CD4-positive, CD25-positive, alpha-beta regulatory T cell (primary cell): Measurements from ENCODE around the gene MRPL12. TPM values are rescaled to one million over a fixed set of nuclear protein-coding genes. Genes with fewer than 3 reads are reported as not detected.

Experiments used
- ATAC-seq, 2 donors: fragments of 150-1000 bp; cut with Tn5 transposase; one replicate each; pipeline ENCODE4 v1.10.0; 2021; ENCODE audit warnings: low read depth in 2 of 2, moderate number of reproducible peaks in 2 of 2, moderate library complexity in 1 of 2
- DNase-seq, 3 donors: peaks; one replicate each; pipeline versions ENCODE4 v3.0.0 to v3.0.0-alpha.2; 2012 to 2022; ENCODE audit warnings: mixed read lengths in 1 of 3
- H3K27ac ChIP-seq: one replicate; pipeline ENCODE4 v1.7.0; 2013; ENCODE audit warnings: mild to moderate bottlenecking, low read length; ENCODE audit not compliant: insufficient read depth, poor library complexity, severe bottlenecking
- H3K27me3 ChIP-seq: one replicate; pipeline ENCODE4 v1.7.0; 2013; ENCODE audit warnings: low read length; ENCODE audit not compliant: control insufficient read depth, insufficient read depth
- H3K36me3 ChIP-seq: one replicate; pipeline ENCODE4 v1.7.0; 2013; ENCODE audit warnings: mild to moderate bottlenecking, low read length, moderate library complexity; ENCODE audit not compliant: control insufficient read depth, insufficient read depth
- H3K4me1 ChIP-seq: 2 replicates; pipeline ENCODE4 v1.7.0; 2013; ENCODE audit warnings: mild to moderate bottlenecking, low read length; ENCODE audit not compliant: insufficient read depth, control insufficient read depth, poor library complexity, severe bottlenecking
- H3K4me3 ChIP-seq: one replicate; pipeline ENCODE4 v1.7.0; 2013; ENCODE audit warnings: low read depth, mild to moderate bottlenecking, low read length, moderate library complexity
- H3K9me3 ChIP-seq, 2 experiments: 1 replicate in 1 of 2; 2 replicates in 1 of 2; pipeline ENCODE4 v1.7.0; 2013; ENCODE audit warnings: low read length in 2 of 2, mild to moderate bottlenecking in 1 of 2, moderate library complexity in 1 of 2; ENCODE audit not compliant: control insufficient read depth in 2 of 2
- H3K27ac Mint-ChIP-seq, 3 donors: one replicate each; pipeline ENCODE4 v1.8.0; 2020 to 2022; ENCODE audit warnings: mild to moderate bottlenecking in 3 of 3, mixed read lengths in 3 of 3, moderate library complexity in 2 of 3
- H3K27me3 Mint-ChIP-seq: one replicate; pipeline ENCODE4 v1.8.0; 2022; ENCODE audit warnings: mild to moderate bottlenecking, mixed read lengths
- H3K36me3 Mint-ChIP-seq: one replicate; pipeline ENCODE4 v1.8.0; 2020; ENCODE audit warnings: mixed read lengths
- H3K4me1 Mint-ChIP-seq, 4 donors: one replicate each; pipeline ENCODE4 v1.8.0; 2020 to 2022; ENCODE audit warnings: mixed read lengths in 4 of 4, mild to moderate bottlenecking in 1 of 4
- H3K4me3 Mint-ChIP-seq, 4 donors: one replicate each; pipeline ENCODE4 v1.8.0; 2020 to 2022; ENCODE audit warnings: mild to moderate bottlenecking in 4 of 4, mixed read lengths in 4 of 4, moderate library complexity in 3 of 4
- H3K9me3 Mint-ChIP-seq, 7 donors: one replicate each; pipeline ENCODE4 v1.8.0; 2020 to 2022; ENCODE audit warnings: mixed read lengths in 7 of 7, mild to moderate bottlenecking in 3 of 7, moderate library complexity in 2 of 7
- polyA plus RNA-seq, 4 donors: library from polyadenylated mRNA; unstranded; fragments of 300-500 nt; fragmentation: Illumina TruSeq; gene quantifications; one replicate each; pipeline ENCODE4 v1.2.3, GENCODE V29; 2021
- total RNA-seq: library from RNA; stranded (reverse); gene quantifications from one replicate; pipeline ENCODE4 v1.2.3, GENCODE V29; 2022

Gene MRPL12
- total and polyA plus RNA-seq, 5 donors from 2014 or later = 18.5 to 49.2 (median 45.4) TPM

DNA sequence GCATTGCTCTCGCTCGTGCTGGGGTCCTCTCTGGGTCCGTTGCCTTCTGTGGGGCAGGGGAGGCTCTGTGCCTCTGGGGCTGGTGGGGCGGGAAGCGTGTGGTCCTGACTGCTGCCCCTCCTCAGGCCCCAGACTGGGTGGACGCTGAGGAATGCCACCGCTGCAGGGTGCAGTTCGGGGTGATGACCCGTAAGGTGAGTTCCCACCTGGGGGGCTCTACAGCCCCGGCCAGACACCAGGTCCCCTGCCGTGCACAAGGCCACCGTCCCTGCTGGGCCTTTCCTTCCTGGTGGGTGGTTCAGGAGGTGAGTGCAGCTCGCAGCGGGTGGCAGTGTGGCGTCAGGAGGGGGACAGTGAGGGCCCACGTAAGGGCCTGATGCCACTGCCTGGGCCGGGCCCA lies 12.6 kb upstream of the MRPL12 start:
- Histone ChIP-seq H3K4me3 (no peak overlapping the region), H3K36me3 (peaks cover 74% of the 10 kb centered on the region), H3K4me1 (peaks cover 3% of the 10 kb centered on the region), H3K9me3 (no peaks in the 10 kb centered on the region), H3K27ac (no peak overlapping the region), H3K27me3 (no peaks in the 10 kb centered on the region)
- Mint-ChIP-seq H3K4me3 (peak overlapping the region in 1 of 4 donors; percentile 58), H3K27me3 (no peaks in the 10 kb centered on the region), H3K9me3 (no peaks in the 10 kb centered on the region), H3K27ac (no peak overlapping the region), H3K4me1 (peaks cover 0 to 20% (median 1%) of the 10 kb centered on the region in 4 donors), H3K36me3 (peaks cover 11% of the 10 kb centered on the region)
- ATAC-seq (no peak), DNase-seq (no peak)

DNA sequence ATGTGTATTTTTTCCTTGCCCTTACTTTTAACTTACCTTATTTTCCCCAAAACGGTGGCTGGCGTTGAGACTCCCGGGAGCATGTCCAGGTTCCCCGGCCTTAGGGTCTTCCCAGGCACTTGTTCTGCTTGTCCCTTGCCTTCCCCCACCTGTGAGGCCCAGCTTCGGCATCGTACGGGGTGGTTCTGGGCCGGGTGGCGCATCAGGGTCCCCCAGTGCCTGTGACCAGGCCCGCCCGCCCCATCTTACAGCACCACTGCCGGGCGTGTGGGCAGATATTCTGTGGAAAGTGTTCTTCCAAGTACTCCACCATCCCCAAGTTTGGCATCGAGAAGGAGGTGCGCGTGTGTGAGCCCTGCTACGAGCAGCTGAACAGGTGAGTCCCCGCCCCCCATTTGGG lies 12.0 kb upstream of the MRPL12 start:
- peak overlapping the region in 1 of 3 donors; percentile 49 for H3K27ac Mint-ChIP-seq
- H3K36me3 ChIP-seq = peaks cover 79% of the 10 kb centered on the region
- no peak overlapping the region for H3K27ac ChIP-seq
- peaks cover 10% of the 10 kb centered on the region for H3K36me3 Mint-ChIP-seq
- H3K4me3 ChIP-seq = no peak overlapping the region
- H3K9me3 Mint-ChIP-seq = no peaks in the 10 kb centered on the region
- H3K9me3 ChIP-seq = no peaks in the 10 kb centered on the region
- no peaks in the 10 kb centered on the region for H3K27me3 ChIP-seq
- no peak overlapping the region for H3K4me3 Mint-ChIP-seq
- H3K4me1 ChIP-seq = no peaks in the 10 kb centered on the region
- H3K4me1 Mint-ChIP-seq = peaks cover 0 to 16% (median under 1%) of the 10 kb centered on the region in 4 donors
- DNase-seq (no peak), ATAC-seq (no peak)
- H3K27me3 Mint-ChIP-seq = no peaks in the 10 kb centered on the region

DNA sequence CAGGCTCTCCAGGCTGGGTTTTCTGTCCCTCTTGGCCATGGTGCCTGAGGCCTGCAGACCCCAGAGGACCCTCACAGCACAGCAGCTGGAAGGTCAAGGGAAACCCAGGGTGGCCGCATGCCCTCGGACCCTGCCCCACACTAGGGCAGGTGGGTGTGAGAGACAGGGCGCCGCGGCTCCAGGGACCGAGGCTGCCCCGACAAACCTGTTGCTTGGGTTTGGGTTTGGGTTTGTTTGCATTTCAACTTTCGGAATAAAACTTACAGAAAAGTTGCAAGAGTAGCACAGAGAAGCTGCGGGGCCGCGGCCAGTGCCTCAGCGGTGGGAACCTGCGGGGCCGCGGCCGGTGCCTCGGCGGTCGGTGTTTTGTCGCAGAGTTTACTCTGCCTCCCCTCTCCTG lies 11.6 kb upstream of the MRPL12 start:
- Histone ChIP-seq H3K27me3 (no peaks in the 10 kb centered on the region), H3K4me1 (no peaks in the 10 kb centered on the region), H3K9me3 (no peaks in the 10 kb centered on the region), H3K27ac (no peak overlapping the region), H3K36me3 (peaks cover 79% of the 10 kb centered on the region), H3K4me3 (no peak overlapping the region)
- no peak overlapping the region for H3K27ac Mint-ChIP-seq
- peaks cover 7% of the 10 kb centered on the region for H3K36me3 Mint-ChIP-seq
- DNase-seq = no peak
- H3K4me1 Mint-ChIP-seq = peaks cover 0 to 14% (median 0%) of the 10 kb centered on the region in 4 donors
- no peaks in the 10 kb centered on the region for H3K9me3 Mint-ChIP-seq
- no peaks in the 10 kb centered on the region for H3K27me3 Mint-ChIP-seq
- no peak overlapping the region for H3K4me3 Mint-ChIP-seq
- ATAC-seq = no peak

DNA sequence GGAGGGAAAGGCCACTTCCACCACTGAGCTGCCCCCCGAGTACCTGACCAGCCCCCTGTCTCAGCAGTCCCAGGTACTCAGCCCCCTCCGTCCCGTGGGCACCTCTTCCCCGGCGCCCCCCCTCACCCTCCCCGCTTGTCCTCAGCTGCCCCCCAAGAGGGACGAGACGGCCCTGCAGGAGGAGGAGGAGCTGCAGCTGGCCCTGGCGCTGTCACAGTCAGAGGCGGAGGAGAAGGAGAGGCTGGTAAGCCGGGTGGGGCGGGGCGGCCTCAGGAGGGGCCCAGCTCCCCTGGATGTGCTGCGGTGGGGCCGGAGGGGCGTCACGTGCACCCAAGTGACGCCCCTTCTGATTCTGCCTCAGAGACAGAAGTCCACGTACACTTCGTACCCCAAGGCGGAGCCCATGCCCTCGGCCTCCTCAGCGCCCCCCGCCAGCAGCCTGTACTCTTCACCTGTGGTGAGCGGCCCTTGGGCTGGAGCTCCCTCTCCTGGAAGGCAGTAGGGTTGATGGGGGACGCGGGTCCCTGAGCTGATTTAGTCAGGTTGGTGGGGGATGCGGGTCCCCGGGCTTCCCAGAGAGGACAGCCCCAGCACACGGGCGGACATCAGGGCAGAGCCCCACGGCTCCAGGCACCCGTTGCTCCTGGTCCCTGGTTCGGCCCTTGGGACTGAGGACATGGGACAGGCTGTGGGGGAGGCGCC lies 9.5 kb upstream of the MRPL12 start:
- Mint-ChIP-seq H3K36me3 (peaks cover 10% of the 10 kb centered on the region), H3K27me3 (no peaks in the 10 kb centered on the region), H3K4me1 (peaks cover 0 to 8% (median 0%) of the 10 kb centered on the region in 4 donors), H3K4me3 (no peak overlapping the region), H3K9me3 (no peaks in the 10 kb centered on the region), H3K27ac (no peak overlapping the region)
- Histone ChIP-seq H3K27ac (no peak overlapping the region), H3K4me3 (no peak overlapping the region), H3K4me1 (no peaks in the 10 kb centered on the region), H3K27me3 (no peaks in the 10 kb centered on the region), H3K9me3 (no peaks in the 10 kb centered on the region), H3K36me3 (peaks cover 76% of the 10 kb centered on the region)
- DNase-seq (no peak), ATAC-seq (no peak)

DNA sequence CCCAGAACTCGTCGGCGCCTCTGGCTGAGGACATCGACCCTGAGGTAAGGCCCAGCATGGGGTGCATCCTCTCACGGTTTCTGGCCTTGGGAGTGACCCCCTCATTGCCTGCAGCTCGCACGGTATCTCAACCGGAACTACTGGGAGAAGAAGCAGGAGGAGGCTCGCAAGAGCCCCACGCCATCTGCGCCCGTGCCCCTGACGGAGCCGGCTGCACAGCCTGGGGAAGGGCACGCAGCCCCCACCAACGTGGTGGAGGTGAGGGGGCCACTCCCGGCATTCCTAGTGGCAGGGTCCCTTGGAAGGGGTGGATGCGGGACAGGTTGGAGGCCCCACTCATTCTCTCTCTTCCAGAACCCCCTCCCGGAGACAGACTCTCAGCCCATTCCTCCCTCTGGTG lies 8.4 kb upstream of the MRPL12 start:
- Histone ChIP-seq H3K36me3 (peaks cover 72% of the 10 kb centered on the region), H3K27me3 (no peaks in the 10 kb centered on the region), H3K27ac (no peak overlapping the region), H3K9me3 (no peaks in the 10 kb centered on the region), H3K4me1 (no peaks in the 10 kb centered on the region), H3K4me3 (no peak overlapping the region)
- Mint-ChIP-seq H3K4me3 (no peak overlapping the region), H3K27ac (no peak overlapping the region), H3K9me3 (no peaks in the 10 kb centered on the region), H3K36me3 (peaks cover 12% of the 10 kb centered on the region), H3K4me1 (peaks cover 0 to 4% (median 0%) of the 10 kb centered on the region in 4 donors), H3K27me3 (no peaks in the 10 kb centered on the region)
- ATAC-seq (no peak), DNase-seq (no peak)

DNA sequence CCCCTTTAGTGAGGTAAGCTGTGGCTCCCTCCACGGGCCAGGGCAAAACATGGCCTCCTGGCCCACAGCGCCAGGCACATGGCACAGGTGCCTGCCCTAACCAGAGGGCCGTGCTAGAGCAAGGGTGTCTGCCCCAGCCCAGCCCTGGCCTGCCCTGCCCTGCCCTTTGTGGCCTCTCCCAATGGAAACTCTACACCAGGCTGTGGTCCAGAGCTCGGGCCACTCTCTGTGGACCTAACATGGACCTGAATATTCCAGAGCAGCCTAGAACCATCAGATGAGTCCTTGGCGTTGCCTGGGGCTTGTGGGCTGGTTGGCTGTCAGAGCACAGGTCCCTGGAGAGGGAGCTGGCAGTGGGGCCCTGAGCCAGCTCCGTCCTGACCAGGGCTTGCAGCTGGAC lies 8.0 kb upstream of the MRPL12 start:
- no peaks in the 10 kb centered on the region for H3K9me3 Mint-ChIP-seq
- no peak overlapping the region for H3K27ac Mint-ChIP-seq
- Histone ChIP-seq H3K4me3 (no peak overlapping the region), H3K27me3 (no peaks in the 10 kb centered on the region), H3K36me3 (peaks cover 68% of the 10 kb centered on the region), H3K4me1 (no peaks in the 10 kb centered on the region), H3K9me3 (no peaks in the 10 kb centered on the region), H3K27ac (no peak overlapping the region)
- H3K27me3 Mint-ChIP-seq = no peaks in the 10 kb centered on the region
- no peak for DNase-seq
- peaks cover 0 to under 1% (median 0%) of the 10 kb centered on the region in 4 donors for H3K4me1 Mint-ChIP-seq
- no peak overlapping the region for H3K4me3 Mint-ChIP-seq
- peaks cover 12% of the 10 kb centered on the region for H3K36me3 Mint-ChIP-seq
- no peak for ATAC-seq

DNA sequence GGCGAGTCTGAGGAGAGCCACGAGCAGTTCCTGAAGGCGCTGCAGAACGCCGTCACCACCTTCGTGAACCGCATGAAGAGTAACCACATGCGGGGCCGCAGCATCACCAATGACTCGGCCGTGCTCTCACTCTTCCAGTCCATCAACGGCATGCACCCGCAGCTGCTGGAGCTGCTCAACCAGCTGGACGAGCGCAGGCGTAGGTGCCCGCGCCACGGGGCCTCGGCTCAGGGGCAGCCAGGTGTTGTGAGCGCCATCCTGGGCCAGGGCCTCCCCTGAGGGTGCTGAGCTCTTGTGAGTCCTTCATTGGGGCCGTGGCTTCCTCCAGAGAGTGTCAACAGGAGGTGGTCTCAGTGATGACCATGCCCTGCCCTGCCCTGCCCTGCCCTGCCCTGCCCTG lies 7.4 kb upstream of the MRPL12 start:
- peaks cover 12% of the 10 kb centered on the region for H3K36me3 Mint-ChIP-seq
- ATAC-seq (no peak), DNase-seq (no peak)
- Histone ChIP-seq H3K36me3 (peaks cover 65% of the 10 kb centered on the region), H3K4me3 (no peak overlapping the region), H3K9me3 (no peaks in the 10 kb centered on the region), H3K27ac (no peak overlapping the region), H3K4me1 (no peaks in the 10 kb centered on the region), H3K27me3 (no peaks in the 10 kb centered on the region)
- no peaks in the 10 kb centered on the region for H3K9me3 Mint-ChIP-seq
- no peak overlapping the region for H3K4me3 Mint-ChIP-seq
- peaks cover 0 to 2% (median 0%) of the 10 kb centered on the region in 4 donors for H3K4me1 Mint-ChIP-seq
- no peak overlapping the region for H3K27ac Mint-ChIP-seq
- H3K27me3 Mint-ChIP-seq = no peaks in the 10 kb centered on the region
